Hepatocyte (in vitro differentiated cells): Measurements from ENCODE around the gene EPHA8.
A peak's percentile ranks its signal among the peaks of the same experiment; 100 is the strongest.

Experiments
- CTCF ChIP-seq: fragments of 200-600 bp; sonication (generic); IDR thresholded peaks from 2 replicates; pipeline ENCODE4 v1.5.1; 2016; ENCODE audit warnings: antibody characterized with exemption, mild to moderate bottlenecking; ENCODE audit not compliant: poor library complexity
- EZH2phosphoT487 ChIP-seq: fragments of 200-600 bp; sonication (generic); IDR thresholded peaks from one replicate; pipeline ENCODE4 v1.6.1; 2018; ENCODE audit warnings: antibody characterized with exemption, mild to moderate bottlenecking, low read depth, moderate library complexity; ENCODE audit not compliant: unreplicated experiment, severe bottlenecking

- TF ChIP-seq EZH2phosphoT487 (no peak), CTCF (peak; percentile 26)
Measured at GRCh38 chr1:22527555-22528296, 35.6 kb upstream of the EPHA8 start.
